ENCODE measurements around the gene RALGPS1. TPM values are rescaled to one million over a fixed set of nuclear protein-coding genes. Genes with fewer than 3 reads are reported as not detected.

RALGPS1 gene
- total RNA-seq, 1 experiment from 2014 or later: 18.6 TPM

DNA sequence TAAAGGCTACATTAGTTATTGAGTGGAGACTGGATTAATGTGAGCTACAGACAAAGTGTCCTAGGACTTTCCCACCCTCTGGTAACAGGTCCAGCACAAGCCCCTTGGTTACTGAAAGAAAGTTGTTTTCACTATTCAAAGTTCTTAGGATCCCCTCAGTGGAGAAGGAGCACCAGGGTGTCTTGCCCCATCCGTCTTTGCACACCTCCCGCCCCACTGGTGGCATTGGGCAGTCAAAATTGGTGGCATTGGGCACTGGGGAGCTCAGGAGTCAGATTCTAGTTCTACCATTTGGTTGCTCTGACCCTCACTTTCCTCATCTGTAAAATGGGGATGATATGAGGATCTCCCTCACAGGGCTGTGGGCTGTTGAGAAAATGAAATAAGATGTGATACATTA lies 210.2 kb downstream of the RALGPS1 start:
- Mint-ChIP-seq H3K9me3 (no peaks in the 10 kb centered on the region; a peak in 2 of 5 replicates), H3K4me1 (peaks cover 26% of the 10 kb centered on the region in 2 experiments), H3K4me3 (no peak overlapping the region), H3K27ac (no peak overlapping the region), H3K27me3 (ENCODE audit: low read depth) (peaks cover 11% of the 10 kb centered on the region), H3K36me3 (ENCODE audit: insufficient read depth in 1 of 3, low read depth in 3 of 3) (peaks cover 0 to 4% (median 0%) of the 10 kb centered on the region in 3 experiments; a peak in 2 of 7 replicates)
- Histone ChIP-seq H3K9ac (ENCODE audit: extremely low read depth, insufficient read length, low read length) (no peak overlapping the region), H2AFZ (ENCODE audit: low read length) (no peak overlapping the region), H4K91ac (ENCODE audit: insufficient read length, low read depth, low read length) (no peak overlapping the region), H3K23ac (ENCODE audit: insufficient read length, low read depth, low read length) (no peak overlapping the region), H3K14ac (ENCODE audit: insufficient read depth, low read length) (no peak overlapping the region), H4K8ac (replicated peaks; ENCODE audit: insufficient read length, low read depth, low read length) (no peak overlapping the region), H3K79me1 (ENCODE audit: insufficient read depth, low read depth, low read length, poor library complexity, severe bottlenecking) (no peaks in the 10 kb centered on the region), H3K4ac (ENCODE audit: low read depth, low read length) (no peak overlapping the region), H2BK15ac (ENCODE audit: low read depth, low read length) (no peak overlapping the region), H3K27me3 (ENCODE audit: insufficient read depth, low read length) (no peaks in the 10 kb centered on the region), H2BK12ac (ENCODE audit: insufficient read length, low read depth, low read length) (no peak overlapping the region), H3K23me2 (ENCODE audit: insufficient read length, low read depth, low read length, poor library complexity, severe bottlenecking) (peaks cover 10% of the 10 kb centered on the region), H2AK5ac (ENCODE audit: insufficient read length, low read length) (no peak overlapping the region), H2BK20ac (ENCODE audit: low read depth, low read length, poor library complexity, severe bottlenecking) (no peak overlapping the region), H2BK5ac (ENCODE audit: insufficient read length, low read length) (no peak overlapping the region), H3K79me2 (ENCODE audit: insufficient read depth, low read length) (no peaks in the 10 kb centered on the region), H3K27ac (ENCODE audit: insufficient read length, low read depth, low read length) (no peak overlapping the region), H4K20me1 (ENCODE audit: control insufficient read depth, insufficient read depth, insufficient read length) (no peaks in the 10 kb centered on the region), H3K56ac (ENCODE audit: insufficient read length, low read depth, low read length) (no peak overlapping the region), H3K4me2 (ENCODE audit: insufficient read depth, insufficient read length, low read length) (no peak overlapping the region), H4K5ac (ENCODE audit: insufficient read length, low read depth, low read length) (no peak overlapping the region), H3K4me1 (ENCODE audit: insufficient read depth, low read length) (no peaks in the 10 kb centered on the region), H3K18ac (ENCODE audit: insufficient read length, low read depth, low read length) (no peak overlapping the region), H3K9me3 (ENCODE audit: control insufficient read depth, low read depth, low read length) (no peaks in the 10 kb centered on the region), H3T11ph (ENCODE audit: low read length) (no peak overlapping the region), H2BK120ac (ENCODE audit: low read depth, low read length, poor library complexity, severe bottlenecking) (no peak overlapping the region)
- no CpG with 5 or more reads among the region's 2 CpGs for WGBS (ENCODE audit: extremely low coverage, insufficient read length, low lambda C conversion rate)
- TF ChIP-seq, protein P1, sequence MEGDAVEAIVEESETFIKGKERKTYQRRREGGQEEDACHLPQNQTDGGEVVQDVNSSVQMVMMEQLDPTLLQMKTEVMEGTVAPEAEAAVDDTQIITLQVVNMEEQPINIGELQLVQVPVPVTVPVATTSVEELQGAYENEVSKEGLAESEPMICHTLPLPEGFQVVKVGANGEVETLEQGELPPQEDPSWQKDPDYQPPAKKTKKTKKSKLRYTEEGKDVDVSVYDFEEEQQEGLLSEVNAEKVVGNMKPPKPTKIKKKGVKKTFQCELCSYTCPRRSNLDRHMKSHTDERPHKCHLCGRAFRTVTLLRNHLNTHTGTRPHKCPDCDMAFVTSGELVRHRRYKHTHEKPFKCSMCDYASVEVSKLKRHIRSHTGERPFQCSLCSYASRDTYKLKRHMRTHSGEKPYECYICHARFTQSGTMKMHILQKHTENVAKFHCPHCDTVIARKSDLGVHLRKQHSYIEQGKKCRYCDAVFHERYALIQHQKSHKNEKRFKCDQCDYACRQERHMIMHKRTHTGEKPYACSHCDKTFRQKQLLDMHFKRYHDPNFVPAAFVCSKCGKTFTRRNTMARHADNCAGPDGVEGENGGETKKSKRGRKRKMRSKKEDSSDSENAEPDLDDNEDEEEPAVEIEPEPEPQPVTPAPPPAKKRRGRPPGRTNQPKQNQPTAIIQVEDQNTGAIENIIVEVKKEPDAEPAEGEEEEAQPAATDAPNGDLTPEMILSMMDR (conservative IDR thresholded peaks at IDR 0.05): no peak
- no peak for DNase-seq

Data from H9 (cell line).